ENCODE results near the gene KCNQ1.
"Not testable (repeated sequence)": the region's sequence is repeated elsewhere in the genome, so short reads cannot be mapped to it uniquely, and the experiment has no call there.

KCNQ1 gene

GRCh38 chr11:2588809-2589537 is 144.2 kb downstream of the KCNQ1 start:
- no peak for DNase-seq (ENCODE audit: low read depth in 4 of 4, low spot score in 1 of 4)

DNA sequence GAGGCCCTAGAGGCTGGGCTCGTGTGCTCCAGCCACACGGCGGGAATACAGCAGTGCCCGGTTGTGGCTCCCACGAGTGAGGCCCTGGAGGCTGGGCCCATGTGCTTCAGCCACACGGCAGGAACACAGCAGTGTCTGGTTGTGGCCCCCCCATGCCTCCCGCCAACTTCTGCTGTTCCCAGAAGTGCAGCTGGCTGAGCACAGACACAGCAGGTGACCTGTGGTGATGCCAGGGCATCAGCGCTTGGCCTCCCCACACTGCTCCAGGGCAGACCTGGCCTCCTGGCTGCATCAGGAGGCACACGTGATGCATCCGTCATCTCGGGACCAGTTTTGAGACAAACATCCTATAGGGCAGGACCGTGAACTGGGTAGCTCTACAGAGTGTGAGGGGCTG is 144.7 kb downstream of the KCNQ1 start:
- no peak for DNase-seq (ENCODE audit: low read depth in 4 of 4, low spot score in 1 of 4)

DNA sequence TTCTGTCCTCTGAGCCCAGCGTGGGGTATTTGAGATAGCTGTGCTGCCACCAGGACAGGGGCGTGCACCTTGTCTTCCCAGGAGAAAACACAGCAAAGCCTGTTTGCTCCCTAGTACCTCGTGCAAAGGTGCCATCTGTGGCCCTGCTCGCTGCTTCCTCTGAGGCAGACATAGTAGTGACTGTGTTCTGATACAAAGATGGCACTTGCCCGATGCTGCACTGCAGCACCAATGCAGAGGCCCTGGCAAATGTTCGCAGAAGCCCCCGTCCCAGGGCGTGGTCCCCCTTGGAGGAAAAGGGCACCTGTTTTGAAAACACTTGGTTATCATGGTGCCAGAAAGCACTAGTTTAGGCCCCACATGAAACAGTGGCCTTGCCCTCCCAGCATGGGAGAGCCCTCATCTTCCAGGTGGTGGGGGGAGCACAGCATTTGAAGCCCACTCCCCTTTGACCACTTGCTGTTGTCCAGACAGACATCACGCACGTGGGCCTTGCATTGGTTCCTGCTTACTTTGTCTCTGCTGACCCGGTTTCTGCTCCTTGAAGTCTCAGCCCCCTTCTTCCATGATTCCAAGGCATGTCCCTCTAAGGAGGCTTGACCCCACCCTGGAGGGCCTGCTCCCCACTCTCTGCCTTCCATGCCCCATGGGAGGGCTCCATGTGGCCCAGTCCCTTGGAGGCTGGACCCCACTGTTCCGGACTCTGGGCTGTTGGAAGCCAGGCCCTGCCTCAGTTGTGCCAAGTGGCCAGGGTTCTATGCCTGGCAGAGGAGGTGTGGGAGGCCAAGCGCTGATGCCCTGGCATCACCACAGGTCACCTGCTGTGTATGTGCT is 145.5 kb downstream of the KCNQ1 start:
- no peak for DNase-seq (ENCODE audit: low read depth in 4 of 4, low spot score in 1 of 4)

DNA sequence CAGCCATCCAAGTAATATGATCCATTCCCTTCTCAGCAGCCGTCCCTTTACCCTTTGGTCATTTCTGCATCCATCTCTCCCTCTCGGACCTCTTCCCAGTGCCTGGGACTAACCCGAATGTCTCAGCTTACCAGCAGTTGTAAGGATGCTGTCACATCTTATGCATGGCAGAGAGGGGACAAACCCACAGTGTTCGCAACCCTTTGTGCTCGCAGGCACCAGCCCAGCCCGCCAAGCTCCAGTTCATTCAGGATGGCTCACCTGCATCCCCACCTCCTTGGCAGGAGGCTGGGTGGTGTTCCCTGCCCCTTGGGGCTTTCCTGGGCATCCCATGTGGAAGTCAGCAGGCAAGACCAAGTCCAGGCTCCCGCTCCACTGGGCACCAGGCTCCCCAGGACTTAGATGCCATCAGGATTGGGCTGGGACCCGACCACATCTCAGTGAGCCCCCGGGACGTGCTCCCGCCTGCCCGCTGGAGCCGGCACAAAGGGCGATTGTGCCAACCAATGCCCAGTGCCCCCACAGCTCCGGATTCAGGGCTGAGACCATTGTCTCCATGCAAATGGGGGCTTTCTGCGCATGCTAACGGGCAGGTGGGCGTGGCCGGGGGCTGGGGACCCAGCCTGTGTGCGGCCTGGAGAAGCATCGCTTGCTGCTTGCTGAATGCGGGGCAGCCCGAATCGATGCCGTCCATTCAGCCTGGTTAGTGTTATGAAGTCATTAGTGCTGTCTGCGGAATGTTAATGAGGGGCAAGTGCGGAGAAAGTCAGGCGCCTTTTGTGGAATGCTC is 146.4 kb downstream of the KCNQ1 start:
- no peak for DNase-seq (ENCODE audit: low read depth in 4 of 4, low spot score in 1 of 4)

DNA sequence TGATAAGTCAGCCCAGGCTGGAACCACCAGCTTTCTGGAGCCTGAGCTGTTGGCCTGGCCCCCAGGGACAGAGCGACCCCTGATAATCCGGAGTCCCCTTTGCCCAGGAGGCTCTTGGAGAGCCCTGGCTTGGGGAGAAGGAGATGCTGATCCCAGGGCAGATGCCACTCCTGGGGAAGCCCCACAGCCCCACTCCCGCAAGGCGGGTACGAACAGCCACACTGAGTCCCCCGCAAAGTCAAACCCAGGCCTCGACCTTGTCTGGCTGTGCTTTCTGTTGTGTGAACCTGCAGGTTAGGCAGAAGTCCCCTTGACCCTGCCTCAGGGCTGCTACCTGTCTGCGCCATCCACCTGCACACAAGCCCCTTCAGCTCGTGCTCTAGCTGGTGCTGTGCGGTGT is 147.0 kb downstream of the KCNQ1 start:
- DNase-seq (ENCODE audit: low read depth in 4 of 4, low spot score in 1 of 4) = no peak

- no peak for DNase-seq (ENCODE audit: low read depth in 4 of 4, low spot score in 1 of 4)
These were observed 148.0 kb downstream of the KCNQ1 start for GRCh38 chr11:2592559-2593392.

- DNase-seq (ENCODE audit: low read depth in 4 of 4, low spot score in 1 of 4) = no peak
These were observed 148.7 kb downstream of the KCNQ1 start for GRCh38 chr11:2593393-2593950.

GRCh38 chr11:2594267-2594666 is 149.5 kb downstream of the KCNQ1 start:
- no peak for DNase-seq (ENCODE audit: low read depth in 4 of 4, low spot score in 1 of 4)

DNA sequence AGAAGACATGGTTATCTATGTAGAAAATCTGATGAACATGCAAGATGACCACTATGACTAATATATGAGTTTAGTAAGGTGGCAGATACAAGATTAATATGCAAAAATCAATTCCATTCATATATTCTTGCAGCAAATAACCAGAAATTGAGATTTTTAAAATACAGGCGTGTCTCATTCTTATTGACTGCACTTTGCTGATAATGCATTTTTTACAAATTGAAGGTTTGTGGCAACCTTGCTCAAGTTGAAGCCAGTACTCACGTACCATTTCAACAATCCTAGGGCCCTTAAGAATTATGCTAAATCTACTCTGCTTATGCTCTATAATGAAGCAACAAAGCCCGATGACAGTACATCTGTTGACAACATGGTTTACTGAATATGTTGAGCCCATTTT is 150.4 kb downstream of the KCNQ1 start:
- DNase-seq (ENCODE audit: low read depth in 4 of 4, low spot score in 1 of 4) = no peak

GRCh38 chr11:2599561-2600189 is 154.9 kb downstream of the KCNQ1 start:
- DNase-seq (ENCODE audit: low read depth in 4 of 4, low spot score in 1 of 4) = no peak

DNA sequence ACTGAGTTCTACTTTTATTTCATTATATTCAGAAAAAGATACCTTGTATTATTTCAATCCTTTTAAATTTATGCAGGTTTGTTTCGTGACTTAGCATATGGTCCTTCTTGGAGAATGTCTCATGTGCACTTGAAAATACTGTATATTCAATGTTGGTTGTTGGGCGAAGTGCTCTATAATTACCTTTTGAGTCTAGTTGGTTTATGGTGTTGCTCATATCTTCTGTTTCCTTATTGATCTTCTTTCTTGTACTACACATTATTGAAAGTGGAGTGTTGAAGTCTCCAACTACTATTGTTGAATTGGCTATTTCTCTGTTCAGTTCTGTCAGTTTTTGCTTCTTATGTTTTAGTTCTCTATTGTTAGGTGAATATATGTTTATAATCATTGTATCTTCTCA is 164.5 kb downstream of the KCNQ1 start:
- no peak for DNase-seq (ENCODE audit: low read depth in 4 of 4, low spot score in 1 of 4)

DNA sequence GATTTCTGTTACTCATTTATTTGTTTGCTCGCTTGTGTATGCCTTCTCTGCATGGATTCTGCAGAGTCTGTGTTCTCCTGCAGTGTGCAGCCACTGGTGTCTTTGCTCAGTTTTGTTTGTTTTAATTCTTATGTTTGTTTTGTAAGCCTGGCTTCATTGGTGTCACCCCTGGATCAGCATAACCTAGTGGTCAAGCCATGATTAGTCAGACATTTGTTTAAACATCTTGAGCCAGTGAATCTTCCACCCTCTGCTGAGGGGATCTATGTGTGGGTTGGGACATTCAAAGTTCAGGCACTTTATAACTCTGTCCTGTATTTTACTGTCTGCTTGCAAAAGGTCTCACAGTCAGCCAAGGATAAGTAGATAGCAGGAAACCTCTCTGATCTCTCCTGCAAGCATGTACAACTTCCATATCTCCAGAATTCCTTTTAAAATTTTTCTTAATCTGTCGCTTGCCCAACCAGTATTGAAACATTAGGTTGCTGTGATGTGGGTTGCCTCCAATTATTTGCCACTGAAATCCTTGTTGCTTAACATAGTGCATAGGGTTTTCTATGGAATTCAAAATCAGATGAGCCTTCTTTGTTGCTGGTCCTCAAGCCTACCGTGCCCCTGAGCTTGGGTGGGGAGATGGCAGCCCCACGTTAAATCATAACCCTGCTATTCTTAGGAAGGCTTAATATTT is 168.2 kb downstream of the KCNQ1 start:
- no peak for DNase-seq (ENCODE audit: low read depth in 4 of 4, low spot score in 1 of 4)

DNA sequence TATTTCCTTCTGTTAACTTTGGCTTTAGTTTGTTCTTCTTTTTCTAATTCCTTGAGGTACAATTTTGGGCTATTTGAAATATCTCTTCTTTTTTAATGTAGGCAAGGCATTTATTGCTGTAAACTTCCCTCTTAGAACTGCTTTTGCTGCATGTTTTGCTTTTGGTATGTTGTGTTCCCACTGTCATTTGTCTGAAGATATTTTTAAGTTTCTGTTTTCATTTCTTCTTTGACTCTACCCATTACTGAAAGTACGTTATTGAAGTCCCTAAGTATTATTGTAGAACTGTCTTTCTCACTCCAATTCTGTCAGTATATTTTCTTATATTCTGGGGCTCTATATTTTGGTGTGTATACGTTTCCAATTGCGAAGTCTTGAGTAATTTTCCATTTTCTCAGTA is 177.1 kb downstream of the KCNQ1 start:
- DNase-seq (ENCODE audit: low read depth in 4 of 4, low spot score in 1 of 4) = no peak

DNA sequence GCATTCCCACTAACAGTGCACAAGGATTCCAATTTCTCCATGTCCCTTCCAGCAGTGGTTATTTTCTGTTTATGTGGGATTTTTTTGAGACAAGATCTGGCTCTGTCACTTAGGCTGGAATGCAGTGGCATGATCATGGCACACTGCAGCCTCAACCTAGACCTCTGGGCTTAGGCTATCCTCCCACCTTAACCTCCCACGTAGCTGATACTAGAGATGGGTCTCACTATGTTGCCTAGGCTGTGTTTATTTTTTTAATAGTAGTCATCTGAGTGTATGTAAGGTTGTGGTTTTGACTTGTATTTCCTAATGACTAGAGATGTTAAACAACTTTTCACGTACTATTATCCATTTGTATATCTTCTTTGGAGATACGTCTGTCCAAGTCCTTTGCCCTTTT is 180.4 kb downstream of the KCNQ1 start:
- DNase-seq (ENCODE audit: low read depth in 4 of 4, low spot score in 1 of 4) = no peak

DNA sequence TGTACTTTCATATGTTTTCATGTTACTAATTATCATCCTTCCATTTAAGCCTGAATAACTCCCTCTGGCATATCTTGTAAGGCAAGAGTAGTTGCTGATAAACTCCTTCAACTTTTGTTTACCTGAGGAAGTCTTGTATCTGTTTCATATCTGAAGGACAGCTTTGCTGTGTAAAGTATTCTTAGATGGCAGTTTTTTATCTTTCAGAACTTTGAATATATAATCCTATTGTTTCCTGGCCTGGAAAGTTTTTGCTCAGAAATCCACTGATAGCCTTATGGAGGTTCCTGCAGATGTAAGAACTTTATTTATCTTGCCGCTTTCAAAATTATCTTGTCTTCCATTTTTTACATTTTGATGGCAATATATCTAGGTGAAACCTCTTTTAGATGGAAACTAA is 185.9 kb downstream of the KCNQ1 start:
- DNase-seq (ENCODE audit: low read depth in 4 of 4, low spot score in 1 of 4) = no peak

DNA sequence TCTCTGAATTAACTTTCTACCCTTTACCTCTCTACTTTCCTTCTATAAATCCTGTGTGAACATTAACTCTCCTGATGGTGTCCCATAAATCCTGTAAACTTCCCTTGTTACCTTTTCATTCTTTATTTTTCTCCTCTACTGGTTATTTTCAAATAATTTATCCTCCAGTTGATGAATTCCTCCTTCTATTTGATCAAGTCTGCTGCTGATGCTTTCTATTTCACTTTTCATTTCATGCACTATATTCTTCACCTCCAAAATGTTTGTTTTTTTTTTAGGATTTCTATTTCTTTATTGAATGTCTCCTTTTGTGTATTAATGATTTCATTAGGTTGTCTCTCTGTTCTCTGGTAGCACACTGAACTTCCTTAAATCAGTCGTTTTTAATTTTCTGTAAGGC is 186.4 kb downstream of the KCNQ1 start:
- DNase-seq (ENCODE audit: low read depth in 4 of 4, low spot score in 1 of 4) = no peak

DNA sequence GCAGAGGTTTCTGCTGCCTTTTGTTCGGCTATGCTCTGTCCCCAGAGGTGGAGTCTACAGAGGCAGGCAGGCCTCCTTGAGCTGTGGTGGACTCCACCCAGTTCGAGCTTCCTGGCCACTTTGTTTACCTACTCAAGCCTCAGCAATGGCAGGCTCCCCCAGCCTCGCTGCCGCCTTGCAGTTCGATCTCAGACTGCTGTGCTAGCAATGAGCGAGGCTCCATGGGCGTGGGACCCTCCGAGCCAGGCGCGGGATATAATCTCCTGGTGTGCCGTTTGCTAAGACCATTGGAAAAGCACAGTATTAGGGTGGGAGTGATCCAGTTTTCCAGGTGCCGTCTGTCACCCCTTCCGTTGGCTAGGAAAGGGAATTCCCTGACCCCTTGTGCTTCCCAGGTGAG is 195.0 kb downstream of the KCNQ1 start:
- not testable (repeated sequence) for DNase-seq (ENCODE audit: low read depth in 4 of 4, low spot score in 1 of 4)

DNA sequence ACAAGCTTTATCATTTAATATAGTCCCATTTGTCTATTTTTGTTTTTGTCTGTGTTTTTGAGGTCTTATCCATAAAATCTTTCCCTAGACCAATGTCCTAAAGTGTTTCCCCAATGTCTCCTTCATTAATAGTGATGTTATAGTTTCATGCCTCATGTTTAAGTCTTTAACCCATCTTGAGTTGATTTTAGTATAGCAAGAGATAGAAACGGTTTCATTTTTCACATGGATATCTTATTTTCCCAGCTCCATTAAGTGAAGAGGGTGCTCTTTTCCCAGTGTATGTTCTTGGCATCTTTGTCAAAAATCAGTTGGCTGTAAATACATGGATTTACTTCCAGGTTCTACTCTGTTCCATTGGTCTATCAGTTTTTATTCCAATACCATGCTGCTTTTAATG is 196.8 kb downstream of the KCNQ1 start:
- DNase-seq (ENCODE audit: low read depth in 4 of 4, low spot score in 1 of 4) = no peak

GRCh38 chr11:2643746-2644145 is 198.9 kb downstream of the KCNQ1 start:
- no peak for DNase-seq (ENCODE audit: low read depth in 4 of 4, low spot score in 1 of 4)
